ENCODE results near the gene NEURL4.

Gene NEURL4

GRCh38 chr17:7266784-7267183, 62.4 kb downstream of the NEURL4 start:
- Histone ChIP-seq H3K27ac (ENCODE audit: low read length) (no peak overlapping the region), H3K4me3 (ENCODE audit: low read length) (no peak overlapping the region), H3K4me1 (ENCODE audit: control insufficient read depth, insufficient read depth, low read length) (peaks cover 2% of the 10 kb centered on the region; the same call in 1 of the 2 replicates), H3K36me3 (ENCODE audit: control insufficient read depth, insufficient read depth, low read length) (no peaks in the 10 kb centered on the region), H3K27me3 (ENCODE audit: control insufficient read depth, insufficient read depth, low read length) (no peaks in the 10 kb centered on the region), H3K9me3 (ENCODE audit: control insufficient read depth, insufficient read depth, low read length) (no peaks in the 10 kb centered on the region)
- no CpG with 5 or more reads among the region's 1 CpG for WGBS (ENCODE audit: insufficient coverage, insufficient read length)
- no peak for DNase-seq (ENCODE audit: low read depth, low spot score)

All from iPS DF 6.9 (cell line).